ENCODE results near the gene RIMBP2.

The RIMBP2 gene

GRCh38 chr12:130747867-130748740 is 32.0 kb upstream of the RIMBP2 start:
- no peak for TF ChIP-seq POLR2AphosphoS5 (IDR thresholded peaks at IDR 0.05; ENCODE audit: low read depth, low read length)

DNA sequence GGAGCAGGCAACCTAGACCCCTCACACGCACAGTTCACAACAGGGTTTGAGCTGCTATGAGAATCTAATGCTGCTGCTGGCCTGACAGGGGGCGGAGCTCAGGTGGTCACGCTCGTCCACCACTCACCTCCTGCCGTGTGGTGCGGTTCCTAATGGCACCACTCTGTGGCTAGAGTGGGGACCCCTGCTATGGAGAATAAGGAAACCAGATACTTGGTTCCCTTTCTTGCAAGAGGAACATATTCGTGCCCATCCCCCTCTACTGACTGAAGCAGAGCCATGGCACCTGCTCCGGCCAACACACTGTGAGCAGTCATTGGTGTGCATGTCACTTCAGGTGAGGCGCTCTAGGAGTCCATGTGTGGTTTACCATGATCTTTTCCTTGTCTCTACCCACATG is 30.4 kb upstream of the RIMBP2 start:
- TF ChIP-seq REST (IDR thresholded peaks at IDR 0.05; ENCODE audit: insufficient read depth in 1 of 2, low read depth in 2 of 2, low read length in 2 of 2): no peak
- no peak for TF ChIP-seq POLR2AphosphoS5 (IDR thresholded peaks at IDR 0.05; ENCODE audit: low read depth, low read length)
- TF ChIP-seq FOXP2 (optimal IDR thresholded peaks at IDR 0.05; ENCODE audit: borderline replicate concordance, extremely low read depth, extremely low read length, insufficient read depth): no peak
- TF ChIP-seq TAF1 (IDR thresholded peaks at IDR 0.05; ENCODE audit: borderline replicate concordance, insufficient read depth, low read length): no peak
- TF ChIP-seq SIN3A (IDR thresholded peaks at IDR 0.05; ENCODE audit: borderline replicate concordance, insufficient read depth, low read length): no peak

DNA sequence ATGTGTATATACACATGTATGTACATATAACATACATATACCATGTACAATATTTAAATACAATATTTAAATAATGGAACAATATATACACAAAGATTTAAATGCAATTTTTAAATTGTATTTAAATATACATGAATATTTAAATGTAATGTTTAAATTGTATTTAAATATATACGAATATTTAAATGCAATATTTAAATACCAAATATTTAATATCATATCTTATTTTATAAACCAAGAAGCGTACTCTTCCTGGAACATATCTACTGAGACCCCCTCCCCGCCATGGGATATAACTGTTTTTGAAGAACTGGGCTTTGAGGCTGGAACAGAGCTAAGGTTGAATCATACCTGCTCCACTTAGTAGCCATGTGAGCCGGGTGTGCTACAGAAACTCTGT is 29.8 kb upstream of the RIMBP2 start:
- no peak for TF ChIP-seq FOXP2 (optimal IDR thresholded peaks at IDR 0.05; ENCODE audit: borderline replicate concordance, extremely low read depth, extremely low read length, insufficient read depth)
- no peak for TF ChIP-seq SIN3A (IDR thresholded peaks at IDR 0.05; ENCODE audit: borderline replicate concordance, insufficient read depth, low read length)
- no peak for TF ChIP-seq POLR2AphosphoS5 (IDR thresholded peaks at IDR 0.05; ENCODE audit: low read depth, low read length)
- no peak for TF ChIP-seq TAF1 (IDR thresholded peaks at IDR 0.05; ENCODE audit: borderline replicate concordance, insufficient read depth, low read length)
- TF ChIP-seq REST (IDR thresholded peaks at IDR 0.05; ENCODE audit: insufficient read depth in 1 of 2, low read depth in 2 of 2, low read length in 2 of 2): no peak

DNA sequence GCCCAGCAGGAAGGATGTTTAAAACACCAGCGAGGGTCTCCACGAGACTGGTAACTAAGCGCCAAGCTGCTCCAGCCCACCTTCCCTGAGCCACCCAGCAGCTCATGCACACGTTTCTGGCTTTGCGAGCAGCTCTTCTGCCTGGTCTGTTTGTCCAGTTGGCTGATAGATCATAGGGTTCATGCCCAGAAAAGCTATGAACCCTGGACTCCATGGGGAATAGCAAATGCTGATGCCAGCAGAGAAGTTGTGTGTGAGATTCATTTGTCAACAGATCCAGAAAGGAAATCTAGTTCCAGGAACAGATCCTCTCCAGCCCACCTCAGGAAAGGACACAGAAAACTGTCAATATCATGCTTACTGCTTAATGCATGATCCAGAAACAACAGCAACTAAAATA is 28.2 kb upstream of the RIMBP2 start:
- TF ChIP-seq SIN3A (IDR thresholded peaks at IDR 0.05; ENCODE audit: borderline replicate concordance, insufficient read depth, low read length): no peak
- no peak for TF ChIP-seq TAF1 (IDR thresholded peaks at IDR 0.05; ENCODE audit: borderline replicate concordance, insufficient read depth, low read length)
- no peak for TF ChIP-seq REST (IDR thresholded peaks at IDR 0.05; ENCODE audit: insufficient read depth in 1 of 2, low read depth in 2 of 2, low read length in 2 of 2)
- TF ChIP-seq POLR2AphosphoS5 (IDR thresholded peaks at IDR 0.05; ENCODE audit: low read depth, low read length): no peak
- no peak for TF ChIP-seq FOXP2 (optimal IDR thresholded peaks at IDR 0.05; ENCODE audit: borderline replicate concordance, extremely low read depth, extremely low read length, insufficient read depth)

GRCh38 chr12:130743606-130744005 is 27.5 kb upstream of the RIMBP2 start:
- TF ChIP-seq POLR2AphosphoS5 (IDR thresholded peaks at IDR 0.05; ENCODE audit: low read depth, low read length): no peak
- no peak for TF ChIP-seq TAF1 (IDR thresholded peaks at IDR 0.05; ENCODE audit: borderline replicate concordance, insufficient read depth, low read length)
- no peak for TF ChIP-seq FOXP2 (optimal IDR thresholded peaks at IDR 0.05; ENCODE audit: borderline replicate concordance, extremely low read depth, extremely low read length, insufficient read depth)
- TF ChIP-seq SIN3A (IDR thresholded peaks at IDR 0.05; ENCODE audit: borderline replicate concordance, insufficient read depth, low read length): no peak
- no peak for TF ChIP-seq REST (IDR thresholded peaks at IDR 0.05; ENCODE audit: insufficient read depth in 1 of 2, low read depth in 2 of 2, low read length in 2 of 2)

All from PFSK-1 (cell line).